GM21367 (cell line): ENCODE measurements around the gene ATP8A1.

Experiments used
- ATAC-seq: cut with Tn5 transposase; IDR thresholded peaks from one replicate; pipeline ENCODE4 v1.9.1; 2021; ENCODE audit not compliant: unreplicated experiment

Gene ATP8A1

GRCh38 chr4:42627885-42628646, 28.8 kb downstream of the ATP8A1 start:
- peak; percentile 88 for ATAC-seq

GRCh38 chr4:42626629-42627146, 30.2 kb downstream of the ATP8A1 start:
- no peak for ATAC-seq

- ATAC-seq: no peak
These were observed 31.6 kb downstream of the ATP8A1 start for GRCh38 chr4:42625329-42625728.

GRCh38 chr4:42624551-42624950, 32.4 kb downstream of the ATP8A1 start:
- ATAC-seq: no peak

- no peak for ATAC-seq
These were observed 38.9 kb downstream of the ATP8A1 start for GRCh38 chr4:42618023-42618422.

- ATAC-seq: no peak
These were observed 39.9 kb downstream of the ATP8A1 start for GRCh38 chr4:42617030-42617429.

- ATAC-seq: no peak
These were observed 40.3 kb downstream of the ATP8A1 start for GRCh38 chr4:42616572-42616971.

- ATAC-seq: no peak
These were observed 41.7 kb downstream of the ATP8A1 start for GRCh38 chr4:42615131-42615763.

- ATAC-seq: no peak
These were observed 44.0 kb downstream of the ATP8A1 start for GRCh38 chr4:42612898-42613297.

- no peak for ATAC-seq
These were observed 46.0 kb downstream of the ATP8A1 start for GRCh38 chr4:42610941-42611340.

GRCh38 chr4:42609051-42609450, 47.9 kb downstream of the ATP8A1 start:
- ATAC-seq: no peak

- no peak for ATAC-seq
These were observed 48.4 kb downstream of the ATP8A1 start for GRCh38 chr4:42608551-42608950.

- no peak for ATAC-seq
These were observed 49.7 kb downstream of the ATP8A1 start for GRCh38 chr4:42607011-42607726.

- no peak for ATAC-seq
These were observed 51.6 kb downstream of the ATP8A1 start for GRCh38 chr4:42605264-42605663.

GRCh38 chr4:42603862-42604261, 53.0 kb downstream of the ATP8A1 start:
- no peak for ATAC-seq

GRCh38 chr4:42600578-42600977, 56.3 kb downstream of the ATP8A1 start:
- no peak for ATAC-seq

GRCh38 chr4:42596918-42597317, 60.0 kb downstream of the ATP8A1 start:
- peak; percentile 64 for ATAC-seq

GRCh38 chr4:42594888-42595287, 62.0 kb downstream of the ATP8A1 start:
- no peak for ATAC-seq

GRCh38 chr4:42588909-42589308, 68.0 kb downstream of the ATP8A1 start:
- no peak for ATAC-seq

- ATAC-seq: no peak
These were observed 70.1 kb downstream of the ATP8A1 start for GRCh38 chr4:42586775-42587174.

GRCh38 chr4:42579903-42580302, 77.0 kb downstream of the ATP8A1 start:
- no peak for ATAC-seq

- ATAC-seq: no peak
These were observed 78.7 kb downstream of the ATP8A1 start for GRCh38 chr4:42578187-42578586.
